ENCODE data around the gene FAM209A.
"Not testable (repeated sequence)": the region's sequence is repeated elsewhere in the genome, so short reads cannot be mapped to it uniquely, and the experiment has no call there.

Gene FAM209A

GRCh38 chr20:56517641-56518040 lies 6.9 kb upstream of the FAM209A start:
- Histone ChIP-seq H3K27me3 (ENCODE audit: control insufficient read depth, insufficient read depth, low read length) (no peaks in the 10 kb centered on the region), H3K9ac (ENCODE audit: low read length) (no peak overlapping the region), H3K4me1 (ENCODE audit: control insufficient read depth, insufficient read depth, low read length) (peaks cover 29% of the 10 kb centered on the region), H3K27ac (ENCODE audit: low read depth, low read length) (no peak overlapping the region), H3K4me3 (ENCODE audit: low read length) (no peak overlapping the region), H3K36me3 (ENCODE audit: control insufficient read depth, insufficient read depth, low read length) (peaks cover 25% of the 10 kb centered on the region)

GRCh38 chr20:56518126-56518525 lies 6.4 kb upstream of the FAM209A start:
- H3K4me3 ChIP-seq (ENCODE audit: low read length): no peak overlapping the region
- H3K9ac ChIP-seq (ENCODE audit: low read length): no peak overlapping the region
- peaks cover 28% of the 10 kb centered on the region for H3K4me1 ChIP-seq (ENCODE audit: control insufficient read depth, insufficient read depth, low read length)
- no peak overlapping the region for H3K27ac ChIP-seq (ENCODE audit: low read depth, low read length)
- H3K36me3 ChIP-seq (ENCODE audit: control insufficient read depth, insufficient read depth, low read length): peaks cover 25% of the 10 kb centered on the region
- H3K27me3 ChIP-seq (ENCODE audit: control insufficient read depth, insufficient read depth, low read length): no peaks in the 10 kb centered on the region

GRCh38 chr20:56518721-56519398 lies 5.7 kb upstream of the FAM209A start:
- H3K27ac ChIP-seq (ENCODE audit: low read depth, low read length): no peak overlapping the region
- no peak overlapping the region for H3K9ac ChIP-seq (ENCODE audit: low read length)
- H3K4me1 ChIP-seq (ENCODE audit: control insufficient read depth, insufficient read depth, low read length): peaks cover 21% of the 10 kb centered on the region
- no peak overlapping the region for H3K4me3 ChIP-seq (ENCODE audit: low read length)
- peaks cover 25% of the 10 kb centered on the region for H3K36me3 ChIP-seq (ENCODE audit: control insufficient read depth, insufficient read depth, low read length)
- H3K27me3 ChIP-seq (ENCODE audit: control insufficient read depth, insufficient read depth, low read length): no peaks in the 10 kb centered on the region

GRCh38 chr20:56519551-56519950 lies 5.0 kb upstream of the FAM209A start:
- Histone ChIP-seq H3K27ac (ENCODE audit: low read depth, low read length) (no peak overlapping the region), H3K4me3 (ENCODE audit: low read length) (no peak overlapping the region), H3K36me3 (ENCODE audit: control insufficient read depth, insufficient read depth, low read length) (peaks cover 25% of the 10 kb centered on the region), H3K9ac (ENCODE audit: low read length) (no peak overlapping the region), H3K27me3 (ENCODE audit: control insufficient read depth, insufficient read depth, low read length) (no peaks in the 10 kb centered on the region), H3K4me1 (ENCODE audit: control insufficient read depth, insufficient read depth, low read length) (peaks cover 19% of the 10 kb centered on the region)

GRCh38 chr20:56520180-56520579 lies 4.4 kb upstream of the FAM209A start:
- Histone ChIP-seq H3K4me1 (ENCODE audit: control insufficient read depth, insufficient read depth, low read length) (peaks cover 16% of the 10 kb centered on the region), H3K9ac (ENCODE audit: low read length) (no peak overlapping the region), H3K36me3 (ENCODE audit: control insufficient read depth, insufficient read depth, low read length) (peaks cover 25% of the 10 kb centered on the region), H3K4me3 (ENCODE audit: low read length) (no peak overlapping the region), H3K27me3 (ENCODE audit: control insufficient read depth, insufficient read depth, low read length) (no peaks in the 10 kb centered on the region), H3K27ac (ENCODE audit: low read depth, low read length) (no peak overlapping the region)

GRCh38 chr20:56520746-56521354 lies 3.7 kb upstream of the FAM209A start:
- not testable (repeated sequence) for H3K4me3 ChIP-seq (ENCODE audit: low read length); H3K27me3 ChIP-seq (ENCODE audit: control insufficient read depth, insufficient read depth, low read length); H3K9ac ChIP-seq (ENCODE audit: low read length); H3K27ac ChIP-seq (ENCODE audit: low read depth, low read length)
- Histone ChIP-seq H3K36me3 (ENCODE audit: control insufficient read depth, insufficient read depth, low read length) (peaks cover 25% of the 10 kb centered on the region), H3K4me1 (ENCODE audit: control insufficient read depth, insufficient read depth, low read length) (peaks cover 12% of the 10 kb centered on the region)

GRCh38 chr20:56522311-56522710 lies 2.2 kb upstream of the FAM209A start:
- Histone ChIP-seq H3K27me3 (ENCODE audit: control insufficient read depth, insufficient read depth, low read length) (no peaks in the 10 kb centered on the region), H3K4me3 (ENCODE audit: low read length) (no peak overlapping the region), H3K9ac (ENCODE audit: low read length) (no peak overlapping the region), H3K27ac (ENCODE audit: low read depth, low read length) (no peak overlapping the region), H3K4me1 (ENCODE audit: control insufficient read depth, insufficient read depth, low read length) (no peaks in the 10 kb centered on the region), H3K36me3 (ENCODE audit: control insufficient read depth, insufficient read depth, low read length) (peaks cover 25% of the 10 kb centered on the region)

- no peak overlapping the region for H3K27ac ChIP-seq (ENCODE audit: low read depth, low read length)
- no peaks in the 10 kb centered on the region for H3K27me3 ChIP-seq (ENCODE audit: control insufficient read depth, insufficient read depth, low read length)
- no peak overlapping the region for H3K9ac ChIP-seq (ENCODE audit: low read length)
- no peaks in the 10 kb centered on the region for H3K36me3 ChIP-seq (ENCODE audit: control insufficient read depth, insufficient read depth, low read length)
- H3K4me1 ChIP-seq (ENCODE audit: control insufficient read depth, insufficient read depth, low read length): no peaks in the 10 kb centered on the region
- no peak overlapping the region for H3K4me3 ChIP-seq (ENCODE audit: low read length)
Measured at GRCh38 chr20:56527521-56527920, 3.0 kb downstream of the FAM209A start.

GRCh38 chr20:56532946-56533345 lies 8.4 kb downstream of the FAM209A start, which contains the start of gene FAM209B:
TSS of gene FAM209B (plus strand) at chr20:56533246. CDS start at chr20:56533342, 96 bp downstream.
- not testable (repeated sequence) for H3K27me3 ChIP-seq (ENCODE audit: control insufficient read depth, insufficient read depth, low read length); H3K27ac ChIP-seq (ENCODE audit: low read depth, low read length); H3K9ac ChIP-seq (ENCODE audit: low read length); H3K4me3 ChIP-seq (ENCODE audit: low read length); H3K36me3 ChIP-seq (ENCODE audit: control insufficient read depth, insufficient read depth, low read length); H3K4me1 ChIP-seq (ENCODE audit: control insufficient read depth, insufficient read depth, low read length)

GRCh38 chr20:56537997-56538396 lies 13.5 kb downstream of the FAM209A start:
- no peak overlapping the region for H3K27ac ChIP-seq (ENCODE audit: low read depth, low read length)
- H3K4me1 ChIP-seq (ENCODE audit: control insufficient read depth, insufficient read depth, low read length): no peaks in the 10 kb centered on the region
- no peak overlapping the region for H3K4me3 ChIP-seq (ENCODE audit: low read length)
- no peak overlapping the region for H3K9ac ChIP-seq (ENCODE audit: low read length)
- no peaks in the 10 kb centered on the region for H3K36me3 ChIP-seq (ENCODE audit: control insufficient read depth, insufficient read depth, low read length)
- no peaks in the 10 kb centered on the region for H3K27me3 ChIP-seq (ENCODE audit: control insufficient read depth, insufficient read depth, low read length)

- Histone ChIP-seq H3K36me3 (ENCODE audit: control insufficient read depth, insufficient read depth, low read length) (no peaks in the 10 kb centered on the region), H3K9ac (ENCODE audit: low read length) (no peak overlapping the region), H3K27ac (ENCODE audit: low read depth, low read length) (no peak overlapping the region), H3K4me3 (ENCODE audit: low read length) (no peak overlapping the region), H3K27me3 (ENCODE audit: control insufficient read depth, insufficient read depth, low read length) (no peaks in the 10 kb centered on the region), H3K4me1 (ENCODE audit: control insufficient read depth, insufficient read depth, low read length) (no peaks in the 10 kb centered on the region)
Measured at GRCh38 chr20:56540415-56540814, 15.9 kb downstream of the FAM209A start.

- no peaks in the 10 kb centered on the region for H3K4me1 ChIP-seq (ENCODE audit: control insufficient read depth, insufficient read depth, low read length)
- no peak overlapping the region for H3K27ac ChIP-seq (ENCODE audit: low read depth, low read length)
- H3K36me3 ChIP-seq (ENCODE audit: control insufficient read depth, insufficient read depth, low read length): no peaks in the 10 kb centered on the region
- H3K27me3 ChIP-seq (ENCODE audit: control insufficient read depth, insufficient read depth, low read length): no peaks in the 10 kb centered on the region
- H3K9ac ChIP-seq (ENCODE audit: low read length): no peak overlapping the region
- H3K4me3 ChIP-seq (ENCODE audit: low read length): no peak overlapping the region
Measured at GRCh38 chr20:56542489-56543030, 18.0 kb downstream of the FAM209A start.

- H3K27me3 ChIP-seq (ENCODE audit: control insufficient read depth, insufficient read depth, low read length): no peaks in the 10 kb centered on the region
- H3K36me3 ChIP-seq (ENCODE audit: control insufficient read depth, insufficient read depth, low read length): no peaks in the 10 kb centered on the region
- no peak overlapping the region for H3K4me3 ChIP-seq (ENCODE audit: low read length)
- H3K9ac ChIP-seq (ENCODE audit: low read length): no peak overlapping the region
- H3K4me1 ChIP-seq (ENCODE audit: control insufficient read depth, insufficient read depth, low read length): no peaks in the 10 kb centered on the region
- H3K27ac ChIP-seq (ENCODE audit: low read depth, low read length): no peak overlapping the region
Measured at GRCh38 chr20:56551571-56551970, 27.0 kb downstream of the FAM209A start.

All from rectal smooth muscle tissue (tissue), 1 donor.